Urothelium cell line (cell line): Measurements from ENCODE around the gene MOCOS.
A peak's percentile ranks its signal among the peaks of the same experiment; 100 is the strongest.

Source experiments
- DNase-seq: peaks from one replicate; pipeline ENCODE4 v3.0.0; 2011; ENCODE audit warnings: low spot score, mixed read lengths
- FAIRE-seq: peaks from 2 replicates; lab custom pipeline; 2011; peaks lifted over from hg19 to GRCh38; lab: Jason Lieb, UNC

The MOCOS gene

GRCh38 chr18:36302676-36303075 lies 115.4 kb downstream of the MOCOS start:
- DNase-seq (no peak), FAIRE-seq (no peak)

DNA sequence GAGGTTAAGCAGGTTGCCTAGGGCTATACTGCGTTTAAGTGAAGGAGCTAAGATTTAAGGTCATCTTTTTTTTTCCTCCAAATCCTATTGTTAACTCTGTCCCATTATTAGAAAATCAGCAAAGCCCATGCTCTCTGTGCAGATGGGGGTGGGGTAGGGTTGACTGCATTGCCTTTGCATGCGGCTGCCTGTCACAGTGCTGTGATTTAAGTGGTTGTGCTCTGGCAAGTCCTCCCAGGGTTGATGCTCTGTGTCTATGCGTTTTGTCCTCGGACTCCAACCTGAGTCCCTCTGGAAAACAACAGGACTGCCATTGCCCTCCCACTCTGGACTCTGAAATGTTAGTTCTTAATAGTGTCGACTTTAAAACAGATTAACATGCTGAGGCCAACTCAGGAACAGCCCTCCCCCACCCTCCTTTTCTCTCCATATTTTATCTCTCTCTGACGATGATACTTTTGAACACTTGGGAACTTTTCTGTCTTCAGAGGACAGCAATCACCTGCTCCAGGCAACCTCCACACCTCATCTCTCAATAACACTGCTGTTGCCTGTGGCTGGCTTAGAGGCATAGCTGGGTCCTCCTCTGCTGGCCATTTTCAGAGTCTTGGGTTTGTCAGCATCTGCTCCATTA lies 116.0 kb downstream of the MOCOS start:
- FAIRE-seq (no peak), DNase-seq (no peak)

GRCh38 chr18:36304723-36305122 lies 117.4 kb downstream of the MOCOS start:
- no peak for FAIRE-seq
- no peak for DNase-seq

GRCh38 chr18:36305375-36305774 lies 118.1 kb downstream of the MOCOS start:
- DNase-seq, result no peak
- FAIRE-seq, result no peak

- DNase-seq, result no peak
- FAIRE-seq, result no peak
These were observed 120.2 kb downstream of the MOCOS start for GRCh38 chr18:36307513-36307912.

GRCh38 chr18:36308711-36309435 lies 121.6 kb downstream of the MOCOS start:
- DNase-seq (no peak), FAIRE-seq (no peak)

GRCh38 chr18:36309436-36310391 lies 122.4 kb downstream of the MOCOS start:
- FAIRE-seq, result no peak
- peak; percentile 84 for DNase-seq

DNA sequence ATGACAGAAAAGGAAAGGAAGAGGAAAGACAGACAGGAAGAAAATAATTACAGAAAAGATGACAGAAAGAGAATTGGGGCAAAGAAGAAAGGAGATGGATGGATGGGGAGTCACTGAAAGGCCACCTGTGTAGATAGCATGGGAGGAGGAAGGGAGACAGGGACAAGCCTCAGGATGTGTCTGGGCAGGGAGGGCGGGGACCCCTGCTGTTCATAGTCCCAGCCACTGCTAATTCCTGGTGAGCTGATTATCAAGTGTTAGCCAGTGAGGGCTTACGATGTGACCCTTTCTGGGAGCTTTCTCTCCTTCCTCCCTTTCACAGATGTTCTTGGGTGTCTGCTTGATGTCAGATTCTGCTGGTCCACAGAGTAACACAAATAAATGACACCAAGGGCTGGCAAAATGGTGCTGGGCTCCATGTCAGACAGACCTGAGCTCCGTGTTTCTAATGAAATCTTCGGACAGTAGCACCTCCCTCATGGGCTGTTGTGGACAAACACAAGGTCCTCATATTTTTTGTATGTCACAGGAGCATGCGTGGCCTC lies 123.8 kb downstream of the MOCOS start:
- no peak for DNase-seq
- no peak for FAIRE-seq

- no peak for DNase-seq
- no peak for FAIRE-seq
These were observed 125.6 kb downstream of the MOCOS start for GRCh38 chr18:36312806-36313395.

DNA sequence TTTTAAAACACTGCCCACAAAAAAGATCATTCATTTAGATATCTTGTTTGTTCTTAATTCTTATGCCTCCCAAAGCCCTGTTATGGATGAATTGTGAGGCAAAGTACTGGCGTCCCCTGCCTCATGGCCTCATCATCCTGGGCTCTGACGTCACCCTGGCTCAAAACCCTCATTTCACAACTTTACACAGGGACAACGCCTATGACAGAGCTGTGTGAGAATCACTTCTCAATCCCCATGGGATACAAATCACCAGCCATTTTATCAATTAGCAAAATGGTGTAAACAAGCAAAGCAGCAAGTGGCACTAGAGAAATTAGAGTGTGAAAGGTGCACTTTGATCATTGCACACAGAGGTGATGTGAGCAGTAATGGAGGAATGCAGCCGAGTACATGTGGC lies 126.8 kb downstream of the MOCOS start:
- FAIRE-seq, result no peak
- DNase-seq, result no peak

DNA sequence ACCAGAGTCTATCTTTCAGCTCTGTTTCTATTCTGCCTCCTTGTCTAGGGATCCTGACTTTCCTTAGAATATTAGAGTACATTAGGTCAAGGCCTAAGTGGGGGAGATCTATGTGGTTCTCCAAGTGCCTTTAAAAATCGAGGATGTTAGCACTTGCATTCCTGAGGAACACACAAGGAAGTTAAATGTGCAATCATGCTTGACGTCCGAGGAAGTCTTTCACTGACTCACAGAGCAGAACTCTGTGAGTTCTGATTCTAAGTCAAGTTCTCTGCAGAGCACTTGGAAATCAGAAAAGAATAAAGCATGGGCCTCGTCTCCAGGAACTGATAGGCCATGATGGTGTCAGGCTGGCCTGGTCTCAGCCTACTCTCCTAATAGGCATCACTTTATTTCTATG lies 127.5 kb downstream of the MOCOS start:
- DNase-seq (no peak), FAIRE-seq (no peak)

GRCh38 chr18:36315736-36316135 lies 128.4 kb downstream of the MOCOS start:
- peak; percentile 18 for DNase-seq
- FAIRE-seq, result no peak

GRCh38 chr18:36316246-36316645 lies 128.9 kb downstream of the MOCOS start:
- FAIRE-seq, result no peak
- no peak for DNase-seq
